Left ventricle myocardium inferior (tissue), 1 donor: ENCODE measurements around the gene CNOT8. TPM values are rescaled to one million over a fixed set of nuclear protein-coding genes. Genes with fewer than 3 reads are reported as not detected.

ENCODE experiments used
- DNase-seq: peaks from one replicate; pipeline ENCODE4 v3.0.0-alpha.2; 2020
- H3K27ac ChIP-seq: fragments of 200-600 bp; replicated peaks from 2 replicates; pipeline ENCODE4 v1.8.0; 2021
- H3K27me3 ChIP-seq: fragments of 200-600 bp; 2 replicates; pipeline ENCODE4 v1.8.0; 2021; ENCODE audit warnings: low read depth
- H3K36me3 ChIP-seq: fragments of 200-600 bp; 2 replicates; pipeline ENCODE4 v1.8.0; 2021
- H3K4me1 ChIP-seq: fragments of 200-600 bp; 2 replicates; pipeline ENCODE4 v1.8.0; 2021
- H3K4me3 ChIP-seq: fragments of 200-600 bp; 2 replicates; pipeline ENCODE4 v1.8.0; 2021; ENCODE audit warnings: mild to moderate bottlenecking, moderate library complexity
- H3K9me3 ChIP-seq: fragments of 200-600 bp; replicated peaks from 2 replicates; pipeline ENCODE4 v1.8.0; 2021
- intact Hi-C: fragments of 100-400 bp; cut with micrococcal nuclease; formaldehyde crosslinking; loops from one replicate; pipeline ENCODE4 v1.11.0; 2022
- total RNA-seq: library from RNA; stranded (reverse); fragmentation: NEBNext Ultra II Directional; extraction: Animal tissue kit (Norgen Biotek cat#: 25700); gene quantifications from one replicate; pipeline ENCODE4 v1.2.1, GENCODE V29; 2021
- TF ChIP-seq, protein P1 (sequence below): fragments of 200-600 bp; IDR thresholded peaks from 2 replicates; pipeline ENCODE4 v1.8.0; 2021; ENCODE audit warnings: antibody characterized with exemption, mild to moderate bottlenecking, borderline replicate concordance
- donor health status: DM: no; HTN: yes; CAD: no; lungs with severe emphysema.

Gene CNOT8
- total RNA-seq, 1 donor from 2014 or later: 23.3 TPM

GRCh38 chr5:154885439-154885838, 27.0 kb downstream of the CNOT8 start:
- Histone ChIP-seq H3K9me3 (peaks cover 36% of the 10 kb centered on the region), H3K36me3 (peaks cover 62% of the 10 kb centered on the region), H3K4me3 (no peak overlapping the region), H3K4me1 (peaks cover 5% of the 10 kb centered on the region), H3K27me3 (no peaks in the 10 kb centered on the region), H3K27ac (no peak overlapping the region)
- intact Hi-C loops: no loop called here
- no peak for DNase-seq
- TF ChIP-seq, protein P1, sequence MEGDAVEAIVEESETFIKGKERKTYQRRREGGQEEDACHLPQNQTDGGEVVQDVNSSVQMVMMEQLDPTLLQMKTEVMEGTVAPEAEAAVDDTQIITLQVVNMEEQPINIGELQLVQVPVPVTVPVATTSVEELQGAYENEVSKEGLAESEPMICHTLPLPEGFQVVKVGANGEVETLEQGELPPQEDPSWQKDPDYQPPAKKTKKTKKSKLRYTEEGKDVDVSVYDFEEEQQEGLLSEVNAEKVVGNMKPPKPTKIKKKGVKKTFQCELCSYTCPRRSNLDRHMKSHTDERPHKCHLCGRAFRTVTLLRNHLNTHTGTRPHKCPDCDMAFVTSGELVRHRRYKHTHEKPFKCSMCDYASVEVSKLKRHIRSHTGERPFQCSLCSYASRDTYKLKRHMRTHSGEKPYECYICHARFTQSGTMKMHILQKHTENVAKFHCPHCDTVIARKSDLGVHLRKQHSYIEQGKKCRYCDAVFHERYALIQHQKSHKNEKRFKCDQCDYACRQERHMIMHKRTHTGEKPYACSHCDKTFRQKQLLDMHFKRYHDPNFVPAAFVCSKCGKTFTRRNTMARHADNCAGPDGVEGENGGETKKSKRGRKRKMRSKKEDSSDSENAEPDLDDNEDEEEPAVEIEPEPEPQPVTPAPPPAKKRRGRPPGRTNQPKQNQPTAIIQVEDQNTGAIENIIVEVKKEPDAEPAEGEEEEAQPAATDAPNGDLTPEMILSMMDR: no peak

- peak; percentile 24 for DNase-seq
- Histone ChIP-seq H3K4me1 (no peaks in the 10 kb centered on the region), H3K4me3 (no peak overlapping the region), H3K27me3 (no peaks in the 10 kb centered on the region), H3K36me3 (peaks cover 98% of the 10 kb centered on the region), H3K27ac (peak overlapping the region; percentile 50), H3K9me3 (peaks cover 4% of the 10 kb centered on the region)
- intact Hi-C loops: no loop called here
- TF ChIP-seq, protein P1: no peak
Measured at GRCh38 chr5:154892369-154892771, 33.9 kb downstream of the CNOT8 start.

GRCh38 chr5:154893381-154893780, 35.0 kb downstream of the CNOT8 start:
- Histone ChIP-seq H3K36me3 (peaks cover 98% of the 10 kb centered on the region), H3K27me3 (no peaks in the 10 kb centered on the region), H3K9me3 (no peaks in the 10 kb centered on the region), H3K27ac (no peak overlapping the region), H3K4me1 (peaks cover 5% of the 10 kb centered on the region), H3K4me3 (no peak overlapping the region)
- no peak for DNase-seq
- TF ChIP-seq, protein P1: no peak
- intact Hi-C loops: no loop called here

- no peak for DNase-seq
- Histone ChIP-seq H3K4me3 (no peak overlapping the region), H3K27me3 (no peaks in the 10 kb centered on the region), H3K4me1 (peaks cover 7% of the 10 kb centered on the region), H3K27ac (peak overlapping the region; percentile 18), H3K36me3 (peaks cover 94% of the 10 kb centered on the region), H3K9me3 (no peaks in the 10 kb centered on the region)
- TF ChIP-seq, protein P1: no peak
- intact Hi-C loops: no loop called here
Measured at GRCh38 chr5:154895606-154896561, 37.5 kb downstream of the CNOT8 start.

DNA sequence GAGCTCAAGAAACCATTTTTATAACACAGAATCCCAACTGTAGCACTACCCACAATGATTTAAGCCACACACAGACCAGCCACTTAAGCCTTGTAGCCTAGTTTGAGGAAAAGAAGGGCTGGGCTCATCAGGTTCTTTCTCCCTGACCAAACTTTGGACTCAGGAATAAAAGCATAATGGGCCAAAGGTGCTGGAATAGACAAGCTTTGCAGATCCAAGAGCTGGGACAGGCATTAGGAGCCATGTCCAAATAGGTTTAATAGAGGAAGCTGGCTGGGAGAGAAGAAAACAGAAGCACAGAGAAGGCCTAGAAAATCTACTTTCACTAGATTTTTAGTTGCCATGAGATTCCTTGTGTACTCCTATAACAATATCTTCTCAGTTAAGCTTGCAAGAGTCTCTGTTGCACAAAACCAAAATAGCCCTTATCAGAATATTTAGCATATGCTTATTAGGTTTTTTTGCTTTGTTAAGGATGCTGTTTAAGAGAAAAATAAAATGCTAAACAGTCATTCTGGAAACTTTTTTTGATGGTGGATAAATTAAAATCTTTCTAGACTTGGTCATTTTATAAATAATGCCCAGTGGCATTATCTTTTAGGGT, 38.2 kb downstream of the CNOT8 start:
- H3K9me3 ChIP-seq: no peaks in the 10 kb centered on the region
- H3K27me3 ChIP-seq: no peaks in the 10 kb centered on the region
- intact Hi-C loops: no loop called here
- peaks cover 7% of the 10 kb centered on the region for H3K4me1 ChIP-seq
- TF ChIP-seq, protein P1: no peak
- H3K27ac ChIP-seq: peak overlapping the region; percentile 18
- no peak overlapping the region for H3K4me3 ChIP-seq
- peaks cover 94% of the 10 kb centered on the region for H3K36me3 ChIP-seq
- no peak for DNase-seq
